CD4-positive, CD25-positive, alpha-beta regulatory T cell (primary cell): Measurements from ENCODE around the gene OLIG2. TPM values are rescaled to one million over a fixed set of nuclear protein-coding genes. Genes with fewer than 3 reads are reported as not detected.
A peak's percentile ranks its signal among the peaks of the same experiment; 100 is the strongest.

Experiments used
- ATAC-seq, 2 donors: fragments of 150-1000 bp; cut with Tn5 transposase; one replicate each; pipeline ENCODE4 v1.10.0; 2021; ENCODE audit warnings: low read depth in 2 of 2, moderate number of reproducible peaks in 2 of 2, moderate library complexity in 1 of 2
- DNase-seq, 3 donors: peaks; one replicate each; pipeline versions ENCODE4 v3.0.0 to v3.0.0-alpha.2; 2012 to 2022; ENCODE audit warnings: mixed read lengths in 1 of 3
- H3K27ac ChIP-seq: one replicate; pipeline ENCODE4 v1.7.0; 2013; ENCODE audit warnings: mild to moderate bottlenecking, low read length; ENCODE audit not compliant: insufficient read depth, poor library complexity, severe bottlenecking
- H3K27me3 ChIP-seq: one replicate; pipeline ENCODE4 v1.7.0; 2013; ENCODE audit warnings: low read length; ENCODE audit not compliant: control insufficient read depth, insufficient read depth
- H3K36me3 ChIP-seq: one replicate; pipeline ENCODE4 v1.7.0; 2013; ENCODE audit warnings: mild to moderate bottlenecking, low read length, moderate library complexity; ENCODE audit not compliant: control insufficient read depth, insufficient read depth
- H3K4me1 ChIP-seq: 2 replicates; pipeline ENCODE4 v1.7.0; 2013; ENCODE audit warnings: mild to moderate bottlenecking, low read length; ENCODE audit not compliant: insufficient read depth, control insufficient read depth, poor library complexity, severe bottlenecking
- H3K4me3 ChIP-seq: one replicate; pipeline ENCODE4 v1.7.0; 2013; ENCODE audit warnings: low read depth, mild to moderate bottlenecking, low read length, moderate library complexity
- H3K9me3 ChIP-seq, 2 experiments: 1 replicate in 1 of 2; 2 replicates in 1 of 2; pipeline ENCODE4 v1.7.0; 2013; ENCODE audit warnings: low read length in 2 of 2, mild to moderate bottlenecking in 1 of 2, moderate library complexity in 1 of 2; ENCODE audit not compliant: control insufficient read depth in 2 of 2
- H3K27ac Mint-ChIP-seq, 3 donors: one replicate each; pipeline ENCODE4 v1.8.0; 2020 to 2022; ENCODE audit warnings: mild to moderate bottlenecking in 3 of 3, mixed read lengths in 3 of 3, moderate library complexity in 2 of 3
- H3K27me3 Mint-ChIP-seq: one replicate; pipeline ENCODE4 v1.8.0; 2022; ENCODE audit warnings: mild to moderate bottlenecking, mixed read lengths
- H3K36me3 Mint-ChIP-seq: one replicate; pipeline ENCODE4 v1.8.0; 2020; ENCODE audit warnings: mixed read lengths
- H3K4me1 Mint-ChIP-seq, 4 donors: one replicate each; pipeline ENCODE4 v1.8.0; 2020 to 2022; ENCODE audit warnings: mixed read lengths in 4 of 4, mild to moderate bottlenecking in 1 of 4
- H3K4me3 Mint-ChIP-seq, 4 donors: one replicate each; pipeline ENCODE4 v1.8.0; 2020 to 2022; ENCODE audit warnings: mild to moderate bottlenecking in 4 of 4, mixed read lengths in 4 of 4, moderate library complexity in 3 of 4
- H3K9me3 Mint-ChIP-seq, 7 donors: one replicate each; pipeline ENCODE4 v1.8.0; 2020 to 2022; ENCODE audit warnings: mixed read lengths in 7 of 7, mild to moderate bottlenecking in 3 of 7, moderate library complexity in 2 of 7
- polyA plus RNA-seq, 4 donors: library from polyadenylated mRNA; unstranded; fragments of 300-500 nt; fragmentation: Illumina TruSeq; gene quantifications; one replicate each; pipeline ENCODE4 v1.2.3, GENCODE V29; 2021
- total RNA-seq: library from RNA; stranded (reverse); gene quantifications from one replicate; pipeline ENCODE4 v1.2.3, GENCODE V29; 2022

Gene OLIG2
- total and polyA plus RNA-seq, 5 donors from 2014 or later = not detected

DNA sequence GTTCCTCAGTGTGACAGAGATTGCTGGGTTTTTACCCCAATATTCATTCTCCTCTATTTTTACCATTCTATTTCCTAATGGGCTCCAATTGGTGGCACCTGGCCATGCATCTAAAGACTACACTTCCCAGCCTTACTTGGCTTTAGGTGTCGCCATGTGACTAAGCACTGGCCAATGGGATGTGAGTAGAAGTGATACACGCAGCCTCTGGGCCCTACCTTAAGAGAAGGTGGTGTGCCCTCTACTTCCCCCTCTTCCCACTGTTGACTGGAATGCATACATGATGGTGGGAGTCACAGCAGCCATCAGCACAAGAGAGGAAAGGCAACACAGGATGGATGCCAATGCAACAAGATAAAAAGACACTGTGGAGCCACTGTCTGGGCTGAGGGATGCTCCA is 11.4 kb upstream of the OLIG2 start:
- peaks cover 0 to 6% (median 0%) of the 10 kb centered on the region in 7 donors for H3K9me3 Mint-ChIP-seq
- H3K4me3 Mint-ChIP-seq = no peak overlapping the region
- no peaks in the 10 kb centered on the region for H3K36me3 ChIP-seq
- H3K27ac ChIP-seq = no peak overlapping the region
- H3K27me3 Mint-ChIP-seq = peaks cover 57% of the 10 kb centered on the region
- no peaks in the 10 kb centered on the region for H3K36me3 Mint-ChIP-seq
- DNase-seq = no peak
- H3K27me3 ChIP-seq = peaks cover 45% of the 10 kb centered on the region
- H3K4me1 ChIP-seq = no peaks in the 10 kb centered on the region
- H3K27ac Mint-ChIP-seq = no peak overlapping the region
- ATAC-seq = no peak
- peaks cover 4 to 6% (median 5%) of the 10 kb centered on the region in 4 donors for H3K4me1 Mint-ChIP-seq
- no peaks in the 10 kb centered on the region for H3K9me3 ChIP-seq
- H3K4me3 ChIP-seq = no peak overlapping the region

DNA sequence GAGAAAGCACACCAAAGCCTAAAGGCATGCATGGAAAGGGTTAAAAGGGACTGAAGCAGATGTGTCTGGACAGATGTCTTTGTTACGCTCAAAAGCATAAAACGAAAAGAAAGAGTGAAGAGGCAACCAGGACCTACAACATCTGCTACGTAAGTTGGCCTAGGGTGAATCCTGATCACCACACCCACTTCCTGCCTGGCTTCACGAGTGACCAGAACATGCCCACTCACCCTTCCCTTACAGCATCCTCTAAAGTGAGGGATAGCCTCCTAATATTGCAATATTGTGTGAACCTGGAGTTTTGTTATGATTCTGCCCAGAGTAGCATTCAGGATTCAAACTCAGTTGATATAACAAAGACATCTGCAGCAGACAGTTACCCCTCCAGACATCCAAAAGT is 10.6 kb upstream of the OLIG2 start:
- Histone ChIP-seq H3K27ac (no peak overlapping the region), H3K9me3 (no peaks in the 10 kb centered on the region), H3K4me3 (no peak overlapping the region), H3K4me1 (peaks cover 6% of the 10 kb centered on the region), H3K36me3 (no peaks in the 10 kb centered on the region), H3K27me3 (peaks cover 46% of the 10 kb centered on the region)
- H3K9me3 Mint-ChIP-seq = peaks cover 0 to 6% (median 0%) of the 10 kb centered on the region in 7 donors
- H3K27me3 Mint-ChIP-seq = peaks cover 58% of the 10 kb centered on the region
- no peak for DNase-seq
- no peaks in the 10 kb centered on the region for H3K36me3 Mint-ChIP-seq
- no peak overlapping the region for H3K27ac Mint-ChIP-seq
- ATAC-seq = no peak
- peaks cover 5 to 9% (median 7%) of the 10 kb centered on the region in 4 donors for H3K4me1 Mint-ChIP-seq
- no peak overlapping the region for H3K4me3 Mint-ChIP-seq

DNA sequence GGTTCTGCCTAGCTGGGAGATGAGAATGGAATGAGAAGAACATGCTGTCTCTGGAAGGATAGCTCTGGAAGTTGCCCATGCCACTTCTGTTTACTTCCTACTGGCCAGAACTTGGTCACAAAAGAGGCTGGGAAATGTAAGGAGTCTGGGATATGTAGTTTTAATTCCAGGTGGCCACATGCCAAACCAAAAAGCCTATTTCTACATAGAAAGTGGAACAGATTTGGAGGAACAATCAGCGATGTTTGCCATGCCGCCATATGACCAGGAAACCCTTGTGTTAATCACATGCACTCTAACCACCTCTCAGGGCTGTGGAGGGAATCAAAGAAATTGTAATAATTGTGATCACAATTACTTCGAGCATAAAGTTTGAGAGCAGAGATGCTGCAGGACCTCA is 10.0 kb upstream of the OLIG2 start:
- H3K27ac Mint-ChIP-seq = no peak overlapping the region
- no peak overlapping the region for H3K4me3 ChIP-seq
- H3K4me1 Mint-ChIP-seq = peaks cover 5 to 14% (median 9%) of the 10 kb centered on the region in 4 donors
- peaks cover 49% of the 10 kb centered on the region for H3K27me3 ChIP-seq
- H3K27me3 Mint-ChIP-seq = peaks cover 63% of the 10 kb centered on the region
- no peak overlapping the region for H3K27ac ChIP-seq
- no peaks in the 10 kb centered on the region for H3K36me3 Mint-ChIP-seq
- DNase-seq (no peak), ATAC-seq (no peak)
- H3K9me3 ChIP-seq = no peaks in the 10 kb centered on the region
- H3K4me3 Mint-ChIP-seq = no peak overlapping the region
- H3K9me3 Mint-ChIP-seq = peaks cover 0 to 3% (median 0%) of the 10 kb centered on the region in 7 donors
- H3K36me3 ChIP-seq = no peaks in the 10 kb centered on the region
- peaks cover 10% of the 10 kb centered on the region for H3K4me1 ChIP-seq

DNA sequence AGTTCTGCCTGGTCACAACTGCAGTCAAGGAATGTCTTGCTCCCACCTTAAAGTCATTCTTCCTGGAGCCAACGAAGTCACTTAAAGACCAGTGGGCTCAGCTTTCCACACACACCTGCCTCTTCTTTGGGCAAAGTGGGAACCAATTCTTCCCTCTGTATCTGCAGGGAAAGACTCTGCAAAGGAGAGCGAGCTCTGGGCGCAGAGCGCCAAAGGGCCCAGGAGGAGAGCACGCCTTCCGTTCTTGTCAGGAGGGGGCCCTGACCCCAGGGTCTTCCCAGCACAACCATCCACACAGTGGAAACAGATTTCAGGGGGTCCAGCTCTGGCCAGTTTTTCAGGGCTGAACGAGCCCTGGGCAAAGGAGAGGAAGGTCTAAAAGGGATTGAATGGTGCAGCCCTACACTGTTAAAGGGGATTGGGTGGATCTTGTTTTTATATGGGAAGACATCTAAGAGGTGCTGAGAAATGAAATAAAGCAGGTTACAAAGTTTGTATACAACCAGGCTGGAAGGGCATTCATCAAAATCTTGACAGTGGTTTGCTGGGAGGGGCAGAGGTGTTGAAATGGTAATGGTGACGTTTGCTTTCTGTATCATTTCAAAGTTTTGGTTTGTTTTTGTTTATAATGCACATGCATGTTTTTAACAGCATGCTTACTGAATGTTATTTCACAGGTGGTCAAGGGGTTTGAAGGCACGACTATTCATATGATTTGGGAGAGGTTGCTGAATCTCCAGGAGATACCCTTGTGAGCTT is 6.8 kb upstream of the OLIG2 start:
- Mint-ChIP-seq H3K27ac (peak overlapping the region in 1 of 3 donors; percentile 14), H3K27me3 (peaks cover 87% of the 10 kb centered on the region), H3K9me3 (peaks cover 0 to 4% (median 0%) of the 10 kb centered on the region in 7 donors), H3K4me3 (peak overlapping the region; percentile 50 to 75 (median 66)), H3K4me1 (peaks cover 6 to 26% (median 16%) of the 10 kb centered on the region in 4 donors), H3K36me3 (peaks cover under 1% of the 10 kb centered on the region)
- peaks cover 15% of the 10 kb centered on the region for H3K4me1 ChIP-seq
- ATAC-seq (no peak), DNase-seq (no peak)
- no peak overlapping the region for H3K4me3 ChIP-seq
- peaks cover 51% of the 10 kb centered on the region for H3K27me3 ChIP-seq
- H3K27ac ChIP-seq = no peak overlapping the region
- no peaks in the 10 kb centered on the region for H3K9me3 ChIP-seq
- no peaks in the 10 kb centered on the region for H3K36me3 ChIP-seq

DNA sequence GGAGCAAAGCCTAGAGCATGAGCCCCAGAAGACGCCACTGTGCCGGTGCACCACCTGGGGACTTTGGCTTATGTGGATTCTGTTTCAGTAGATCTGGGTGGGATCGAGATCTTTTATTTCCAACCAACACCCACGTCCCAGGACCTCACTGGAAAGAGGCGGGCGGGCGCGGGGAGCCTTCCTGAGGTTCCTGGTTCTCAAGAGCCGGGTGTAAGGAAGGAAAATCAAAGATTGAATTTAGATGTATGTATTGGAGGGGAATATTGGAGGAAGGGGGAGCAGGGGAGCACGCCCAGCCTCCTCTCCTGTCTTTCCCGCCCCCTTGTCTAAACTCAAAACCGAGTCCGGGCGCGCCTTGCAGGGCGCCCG is 6.2 kb upstream of the OLIG2 start:
- H3K36me3 ChIP-seq = no peaks in the 10 kb centered on the region
- peaks cover 6% of the 10 kb centered on the region for H3K36me3 Mint-ChIP-seq
- peaks cover 87% of the 10 kb centered on the region for H3K27me3 Mint-ChIP-seq
- DNase-seq = no peak
- peaks cover 6 to 32% (median 19%) of the 10 kb centered on the region in 4 donors for H3K4me1 Mint-ChIP-seq
- no peaks in the 10 kb centered on the region for H3K9me3 ChIP-seq
- peaks cover 50% of the 10 kb centered on the region for H3K27me3 ChIP-seq
- no peak for ATAC-seq
- H3K27ac Mint-ChIP-seq = peak overlapping the region in 1 of 3 donors; percentile 14
- peaks cover 0 to 4% (median 0%) of the 10 kb centered on the region in 7 donors for H3K9me3 Mint-ChIP-seq
- H3K27ac ChIP-seq = no peak overlapping the region
- H3K4me3 ChIP-seq = no peak overlapping the region
- H3K4me1 ChIP-seq = peaks cover 21% of the 10 kb centered on the region
- H3K4me3 Mint-ChIP-seq = peak overlapping the region; percentile 50 to 75 (median 66)

DNA sequence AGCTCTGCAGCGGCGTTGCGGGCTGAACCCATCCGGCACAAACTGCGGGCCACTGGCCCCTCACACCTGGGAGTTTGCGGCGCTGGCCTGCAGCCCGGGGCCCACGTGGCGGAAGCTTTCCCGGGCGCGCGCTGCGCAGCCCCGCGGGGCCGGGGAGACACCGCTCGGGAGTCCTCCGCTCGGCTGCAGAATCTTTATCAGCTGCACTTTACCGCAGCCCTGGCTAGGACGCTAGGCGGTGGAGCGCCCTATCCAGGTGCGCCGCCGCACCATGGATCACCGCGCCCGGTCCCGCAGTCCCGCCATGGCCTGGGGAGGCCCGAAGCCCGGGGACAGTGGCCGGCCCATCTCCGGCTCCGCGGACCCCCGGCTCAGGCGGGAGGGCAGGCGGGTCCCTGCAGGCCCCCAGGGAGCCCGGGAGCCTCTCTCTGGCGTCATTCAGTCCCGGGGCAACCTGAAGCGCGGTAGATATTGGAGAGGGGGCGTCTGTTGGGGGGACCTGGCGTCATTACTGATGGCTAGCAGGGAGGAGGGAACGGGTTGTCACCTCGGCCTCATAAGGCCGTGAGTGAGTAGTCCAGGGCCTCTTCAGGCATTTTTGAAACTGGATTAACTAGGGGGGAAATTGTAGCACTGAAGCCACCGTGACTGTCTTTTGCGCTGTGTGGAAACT is 5.7 kb upstream of the OLIG2 start:
- Mint-ChIP-seq H3K27me3 (peaks cover 87% of the 10 kb centered on the region), H3K4me3 (peak overlapping the region in 2 of 4 donors; percentile 74 to 75), H3K36me3 (peaks cover 6% of the 10 kb centered on the region), H3K4me1 (peaks cover 6 to 37% (median 20%) of the 10 kb centered on the region in 4 donors), H3K27ac (no peak overlapping the region), H3K9me3 (peaks cover 0 to 4% (median 0%) of the 10 kb centered on the region in 7 donors)
- ATAC-seq (peak in 1 of 2 donors; percentile 45), DNase-seq (no peak)
- H3K27ac ChIP-seq = no peak overlapping the region
- no peak overlapping the region for H3K4me3 ChIP-seq
- no peaks in the 10 kb centered on the region for H3K9me3 ChIP-seq
- peaks cover 23% of the 10 kb centered on the region for H3K4me1 ChIP-seq
- H3K27me3 ChIP-seq = peaks cover 48% of the 10 kb centered on the region
- H3K36me3 ChIP-seq = no peaks in the 10 kb centered on the region

DNA sequence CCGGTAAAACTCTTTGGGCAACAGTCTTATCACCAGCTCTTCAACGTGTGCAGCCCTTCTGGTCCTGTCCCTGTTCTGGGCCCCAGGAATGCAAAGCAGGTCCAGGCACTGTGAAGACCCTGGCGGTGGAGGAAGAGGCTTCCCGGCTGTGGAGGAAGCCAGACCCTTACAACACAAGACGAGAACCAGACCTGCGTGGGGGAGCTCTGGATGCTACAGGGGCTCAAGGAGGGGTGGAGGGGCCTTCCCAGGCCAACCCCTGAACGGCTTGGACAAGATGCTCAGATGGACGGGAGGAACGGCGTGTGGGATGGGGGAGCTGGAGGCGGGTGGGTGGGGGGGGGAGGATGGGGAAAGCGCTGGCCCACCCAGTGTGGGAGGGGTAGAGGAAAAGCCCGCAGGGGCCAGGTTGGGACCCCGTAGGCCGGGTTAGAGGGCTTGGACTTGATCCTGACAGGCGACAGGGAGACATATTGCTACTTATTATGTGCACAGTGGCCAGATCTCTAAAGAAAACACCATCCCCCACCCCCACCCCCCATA is 5.1 kb upstream of the OLIG2 start:
- Mint-ChIP-seq H3K4me1 (peaks cover 6 to 39% (median 20%) of the 10 kb centered on the region in 4 donors), H3K4me3 (peak overlapping the region in 2 of 4 donors; percentile 57 to 74), H3K9me3 (peaks cover 0 to 4% (median 0%) of the 10 kb centered on the region in 7 donors), H3K27me3 (peaks cover 85% of the 10 kb centered on the region), H3K36me3 (peaks cover 6% of the 10 kb centered on the region), H3K27ac (no peak overlapping the region)
- Histone ChIP-seq H3K27me3 (peaks cover 44% of the 10 kb centered on the region), H3K9me3 (no peaks in the 10 kb centered on the region), H3K27ac (no peak overlapping the region), H3K4me3 (no peak overlapping the region), H3K4me1 (peaks cover 26% of the 10 kb centered on the region), H3K36me3 (no peaks in the 10 kb centered on the region)
- ATAC-seq (no peak), DNase-seq (no peak)
